C4-2B (cell line): ENCODE measurements around the gene SPACDR.

Experiments
- H3K27ac ChIP-seq: fragments of 450-650 bp; 2 replicates; pipeline ENCODE4 v1.5.1; 2017
- ZFX ChIP-seq: fragments of 450-650 bp; IDR thresholded peaks from 2 replicates; pipeline ENCODE4 v1.6.1; 2017
- TF ChIP-seq, protein P1 (sequence below): fragments of 450-650 bp; conservative IDR thresholded peaks from 2 replicates; pipeline ENCODE4 v1.5.1; 2017; ENCODE audit warnings: mild to moderate bottlenecking

The SPACDR gene

DNA sequence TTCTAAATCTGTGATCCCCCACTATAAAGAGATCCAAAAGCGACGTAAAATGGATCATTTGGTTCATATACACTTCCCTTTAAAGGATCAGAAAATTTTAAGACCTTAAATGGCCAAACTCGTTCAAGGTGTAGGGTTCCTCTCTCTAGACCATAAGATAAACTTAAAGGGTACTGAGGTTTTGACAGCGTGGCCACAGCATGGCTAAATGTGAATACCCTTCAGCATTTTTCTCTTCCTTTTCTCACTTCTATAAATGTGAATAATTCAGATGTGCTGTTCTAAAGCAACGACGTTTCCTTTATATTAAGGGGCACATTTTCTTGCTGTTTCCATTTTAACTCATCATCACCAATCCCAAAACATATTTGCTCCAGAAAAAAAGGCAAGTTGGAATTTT lies 40.7 kb downstream of the SPACDR start:
- H3K27ac ChIP-seq = no peak overlapping the region
- TF ChIP-seq ZFX = no peak
- TF ChIP-seq, protein P1, sequence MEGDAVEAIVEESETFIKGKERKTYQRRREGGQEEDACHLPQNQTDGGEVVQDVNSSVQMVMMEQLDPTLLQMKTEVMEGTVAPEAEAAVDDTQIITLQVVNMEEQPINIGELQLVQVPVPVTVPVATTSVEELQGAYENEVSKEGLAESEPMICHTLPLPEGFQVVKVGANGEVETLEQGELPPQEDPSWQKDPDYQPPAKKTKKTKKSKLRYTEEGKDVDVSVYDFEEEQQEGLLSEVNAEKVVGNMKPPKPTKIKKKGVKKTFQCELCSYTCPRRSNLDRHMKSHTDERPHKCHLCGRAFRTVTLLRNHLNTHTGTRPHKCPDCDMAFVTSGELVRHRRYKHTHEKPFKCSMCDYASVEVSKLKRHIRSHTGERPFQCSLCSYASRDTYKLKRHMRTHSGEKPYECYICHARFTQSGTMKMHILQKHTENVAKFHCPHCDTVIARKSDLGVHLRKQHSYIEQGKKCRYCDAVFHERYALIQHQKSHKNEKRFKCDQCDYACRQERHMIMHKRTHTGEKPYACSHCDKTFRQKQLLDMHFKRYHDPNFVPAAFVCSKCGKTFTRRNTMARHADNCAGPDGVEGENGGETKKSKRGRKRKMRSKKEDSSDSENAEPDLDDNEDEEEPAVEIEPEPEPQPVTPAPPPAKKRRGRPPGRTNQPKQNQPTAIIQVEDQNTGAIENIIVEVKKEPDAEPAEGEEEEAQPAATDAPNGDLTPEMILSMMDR = no peak

DNA sequence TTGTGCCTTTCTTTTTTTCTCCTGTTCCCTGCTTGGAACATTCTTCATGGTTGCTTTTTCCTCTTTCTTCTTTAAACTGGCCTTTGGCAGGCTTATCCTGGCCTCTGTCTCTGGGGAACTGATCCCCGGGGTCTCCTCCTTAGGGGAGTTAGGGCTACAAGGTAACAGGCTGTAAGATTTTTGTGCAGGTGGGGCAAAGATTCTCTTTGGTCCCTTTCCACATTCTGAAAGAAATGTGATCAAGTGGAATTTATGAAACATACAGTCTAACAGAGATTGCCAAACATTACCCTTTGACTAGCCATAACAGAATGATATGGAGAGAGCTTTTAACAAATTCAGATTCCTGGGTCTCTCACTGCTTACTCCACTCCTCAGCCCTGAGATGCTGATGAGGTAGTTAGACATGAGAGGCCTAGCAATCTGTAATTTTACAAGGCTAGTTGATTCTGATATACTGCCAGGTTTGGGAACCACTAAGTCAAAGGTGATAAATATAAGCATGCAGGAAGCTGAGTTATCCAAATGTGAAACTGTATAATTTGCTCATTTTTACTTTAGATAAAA lies 44.3 kb downstream of the SPACDR start:
- no peak for TF ChIP-seq ZFX
- TF ChIP-seq, protein P1 = no peak
- no peak overlapping the region for H3K27ac ChIP-seq

DNA sequence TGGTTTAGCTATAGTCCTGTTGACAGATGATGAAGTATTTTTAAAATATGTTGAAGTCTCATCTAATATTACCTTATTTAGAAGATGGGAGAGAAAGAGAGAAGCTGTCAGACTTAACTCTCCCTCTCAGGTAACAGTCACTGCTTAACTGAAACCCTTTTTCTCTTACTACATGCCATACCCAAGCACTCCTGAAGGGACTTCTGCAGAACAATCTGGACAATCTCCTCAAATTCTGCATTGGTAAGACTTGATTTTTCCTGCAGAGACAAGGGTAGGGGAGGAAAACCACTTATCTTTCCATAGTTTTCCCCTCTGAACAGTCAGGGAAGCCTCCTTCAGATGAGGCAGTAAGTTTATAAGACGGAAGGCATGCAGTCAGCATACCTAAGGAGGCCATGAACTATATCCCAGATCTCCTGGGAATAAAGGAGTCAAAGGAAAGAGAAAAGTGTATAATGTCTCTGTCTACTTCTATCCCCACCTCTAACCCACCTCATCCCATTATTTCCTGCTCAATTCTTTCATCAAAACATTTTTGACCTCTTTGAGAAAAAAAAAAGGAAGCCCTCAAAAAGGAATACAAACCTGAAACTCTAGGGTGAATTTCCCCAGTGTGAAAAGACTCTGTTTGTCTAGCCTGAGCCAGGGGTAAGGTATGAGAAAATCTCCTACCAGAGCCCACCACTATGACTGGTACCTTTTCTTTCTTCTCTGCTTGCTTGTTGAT lies 45.0 kb downstream of the SPACDR start:
- no peak for TF ChIP-seq ZFX
- H3K27ac ChIP-seq = no peak overlapping the region

DNA sequence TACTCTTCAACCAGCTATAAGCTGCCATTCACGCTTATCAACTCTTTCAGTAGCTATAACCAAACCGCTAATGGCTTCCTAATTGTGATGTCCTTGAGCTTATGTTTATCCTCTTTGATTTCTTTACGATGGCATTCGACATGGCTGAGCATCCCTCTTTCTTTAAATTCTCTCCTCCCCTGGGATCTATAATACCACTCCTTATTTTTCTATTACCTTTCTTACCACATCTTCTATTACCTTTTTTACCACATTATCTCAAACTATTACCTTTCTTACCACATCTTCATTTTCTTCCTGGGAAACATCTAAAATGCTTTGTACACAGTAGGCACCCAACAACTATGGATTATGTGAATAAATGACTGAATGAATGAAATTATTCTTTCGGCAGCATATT lies 48.6 kb downstream of the SPACDR start:
- H3K27ac ChIP-seq = no peak overlapping the region
- TF ChIP-seq, protein P1 = no peak

DNA sequence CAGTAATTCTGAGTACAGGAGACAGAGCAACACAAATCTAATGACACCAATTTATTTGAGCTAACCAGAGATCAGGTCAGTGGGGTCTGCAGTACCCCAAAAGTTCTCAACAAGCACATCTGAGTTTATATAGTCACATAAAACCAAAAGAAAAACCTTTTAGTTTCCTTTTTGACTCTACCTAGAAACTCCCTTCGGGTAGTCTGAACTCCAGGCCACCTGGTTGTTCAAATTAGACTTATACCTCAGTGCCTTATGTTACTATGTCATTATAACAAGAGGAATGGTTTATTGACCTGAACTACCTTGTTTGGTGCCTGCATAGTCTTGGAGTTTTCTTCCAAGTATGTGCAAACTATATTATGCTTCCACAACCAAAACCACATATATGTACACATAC lies 50.2 kb downstream of the SPACDR start:
- H3K27ac ChIP-seq = no peak overlapping the region
- no peak for TF ChIP-seq ZFX
- TF ChIP-seq, protein P1 = no peak

DNA sequence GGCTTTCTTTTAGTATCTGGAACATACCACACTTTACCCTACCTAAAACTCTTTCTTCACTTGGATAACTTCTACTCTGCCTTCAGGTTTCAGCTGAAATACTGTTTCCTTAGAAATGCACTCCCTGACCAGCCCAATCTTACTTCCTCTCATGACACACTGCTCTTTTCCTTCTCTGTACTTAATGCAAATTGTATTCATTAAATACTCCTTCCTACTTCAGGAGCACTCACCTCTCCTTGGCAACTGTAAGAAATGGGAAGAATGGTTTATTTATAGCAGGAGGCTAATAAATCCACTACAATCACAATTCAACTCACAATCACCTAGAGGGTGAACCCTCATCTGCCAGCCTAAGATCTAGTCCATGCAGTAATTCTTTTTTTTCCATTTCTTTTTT lies 50.7 kb downstream of the SPACDR start:
- no peak overlapping the region for H3K27ac ChIP-seq
- TF ChIP-seq, protein P1 = no peak
- no peak for TF ChIP-seq ZFX

DNA sequence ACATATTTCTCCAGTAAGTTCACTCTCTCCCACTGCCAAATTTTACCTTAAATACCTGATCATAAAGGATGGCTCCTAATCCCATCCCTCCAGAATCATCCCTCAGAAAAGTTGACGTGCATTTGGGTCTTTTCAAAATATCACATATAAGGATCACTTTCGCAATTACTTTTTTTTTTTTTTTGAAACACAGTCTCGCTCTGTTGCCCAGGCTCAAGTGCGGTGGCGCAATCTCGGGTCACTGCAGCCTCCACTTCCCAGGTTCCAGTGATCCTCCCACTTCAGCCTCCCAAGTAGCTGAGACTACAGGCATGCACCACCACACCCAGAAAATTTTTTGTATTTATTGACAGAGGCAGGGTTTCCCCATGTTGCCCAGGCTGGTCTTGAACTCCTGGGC lies 53.0 kb downstream of the SPACDR start:
- no peak overlapping the region for H3K27ac ChIP-seq
- no peak for TF ChIP-seq ZFX
- TF ChIP-seq, protein P1 = no peak
